ENCODE measurements around the gene GIMAP5.
A peak's percentile ranks its signal among the peaks of the same experiment; 100 is the strongest.
"Not testable (repeated sequence)": the region's sequence is repeated elsewhere in the genome, so short reads cannot be mapped to it uniquely, and the experiment has no call there.

The GIMAP5 gene

GRCh38 chr7:150774131-150774530 lies 36.9 kb downstream of the GIMAP5 start:
- DNase-seq (ENCODE audit: low read depth) = not testable (repeated sequence)

GRCh38 chr7:150778014-150778737 lies 41.0 kb downstream of the GIMAP5 start:
- no peak for DNase-seq (ENCODE audit: low read depth)

GRCh38 chr7:150778738-150779301 lies 41.6 kb downstream of the GIMAP5 start:
- DNase-seq (ENCODE audit: low read depth) = peak; percentile 54

GRCh38 chr7:150780292-150780691 lies 43.1 kb downstream of the GIMAP5 start:
- no peak for DNase-seq (ENCODE audit: low read depth)

- no peak for DNase-seq (ENCODE audit: low read depth)
Measured at GRCh38 chr7:150781103-150781502, 43.9 kb downstream of the GIMAP5 start.

GRCh38 chr7:150781961-150782360 lies 44.7 kb downstream of the GIMAP5 start:
- DNase-seq (ENCODE audit: low read depth) = no peak

GRCh38 chr7:150784120-150784736 lies 47.0 kb downstream of the GIMAP5 start:
- DNase-seq (ENCODE audit: low read depth) = no peak

- DNase-seq (ENCODE audit: low read depth) = no peak
Measured at GRCh38 chr7:150784954-150785353, 47.7 kb downstream of the GIMAP5 start.

- no peak for DNase-seq (ENCODE audit: low read depth)
Measured at GRCh38 chr7:150787321-150788281, 50.4 kb downstream of the GIMAP5 start.

- DNase-seq (ENCODE audit: low read depth) = no peak
Measured at GRCh38 chr7:150788474-150789269, 51.5 kb downstream of the GIMAP5 start.

GRCh38 chr7:150790416-150791075 lies 53.3 kb downstream of the GIMAP5 start:
- no peak for DNase-seq (ENCODE audit: low read depth)

- no peak for DNase-seq (ENCODE audit: low read depth)
Measured at GRCh38 chr7:150791304-150791703, 54.1 kb downstream of the GIMAP5 start.

GRCh38 chr7:150791746-150792452 lies 54.7 kb downstream of the GIMAP5 start:
- no peak for DNase-seq (ENCODE audit: low read depth)

All from activated T-helper 9 cell treated with anti-CD3 and anti-CD28 coated beads, Interleukin-2, amount 50 U/mL, for 16 hours (primary cell).